ENCODE measurements around the gene CCSER2.
"Not testable (repeated sequence)": the region's sequence is repeated elsewhere in the genome, so short reads cannot be mapped to it uniquely, and the experiment has no call there.

Gene CCSER2, protein sequence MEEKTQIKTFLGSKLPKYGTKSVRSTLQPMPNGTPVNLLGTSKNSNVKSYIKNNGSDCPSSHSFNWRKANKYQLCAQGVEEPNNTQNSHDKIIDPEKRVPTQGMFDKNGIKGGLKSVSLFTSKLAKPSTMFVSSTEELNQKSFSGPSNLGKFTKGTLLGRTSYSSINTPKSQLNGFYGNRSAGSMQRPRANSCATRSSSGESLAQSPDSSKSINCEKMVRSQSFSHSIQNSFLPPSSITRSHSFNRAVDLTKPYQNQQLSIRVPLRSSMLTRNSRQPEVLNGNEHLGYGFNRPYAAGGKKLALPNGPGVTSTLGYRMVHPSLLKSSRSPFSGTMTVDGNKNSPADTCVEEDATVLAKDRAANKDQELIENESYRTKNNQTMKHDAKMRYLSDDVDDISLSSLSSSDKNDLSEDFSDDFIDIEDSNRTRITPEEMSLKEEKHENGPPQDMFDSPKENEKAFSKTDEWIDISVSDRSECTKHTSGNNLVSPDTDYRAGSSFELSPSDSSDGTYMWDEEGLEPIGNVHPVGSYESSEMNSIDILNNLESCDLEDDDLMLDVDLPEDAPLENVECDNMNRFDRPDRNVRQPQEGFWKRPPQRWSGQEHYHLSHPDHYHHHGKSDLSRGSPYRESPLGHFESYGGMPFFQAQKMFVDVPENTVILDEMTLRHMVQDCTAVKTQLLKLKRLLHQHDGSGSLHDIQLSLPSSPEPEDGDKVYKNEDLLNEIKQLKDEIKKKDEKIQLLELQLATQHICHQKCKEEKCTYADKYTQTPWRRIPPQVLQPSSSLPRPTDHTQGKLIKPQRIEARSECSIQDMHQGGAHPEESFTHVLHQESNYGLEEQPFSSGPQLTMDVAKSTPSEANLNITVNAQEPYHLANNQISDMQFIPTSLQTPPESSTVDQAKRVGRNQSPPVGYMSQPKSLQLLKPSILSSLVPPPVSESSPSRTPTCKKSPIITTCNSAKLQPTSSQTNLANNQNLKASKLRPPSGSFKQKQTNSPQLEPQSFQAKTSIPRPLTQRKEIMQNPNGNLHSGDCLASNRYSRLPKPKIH

DNA sequence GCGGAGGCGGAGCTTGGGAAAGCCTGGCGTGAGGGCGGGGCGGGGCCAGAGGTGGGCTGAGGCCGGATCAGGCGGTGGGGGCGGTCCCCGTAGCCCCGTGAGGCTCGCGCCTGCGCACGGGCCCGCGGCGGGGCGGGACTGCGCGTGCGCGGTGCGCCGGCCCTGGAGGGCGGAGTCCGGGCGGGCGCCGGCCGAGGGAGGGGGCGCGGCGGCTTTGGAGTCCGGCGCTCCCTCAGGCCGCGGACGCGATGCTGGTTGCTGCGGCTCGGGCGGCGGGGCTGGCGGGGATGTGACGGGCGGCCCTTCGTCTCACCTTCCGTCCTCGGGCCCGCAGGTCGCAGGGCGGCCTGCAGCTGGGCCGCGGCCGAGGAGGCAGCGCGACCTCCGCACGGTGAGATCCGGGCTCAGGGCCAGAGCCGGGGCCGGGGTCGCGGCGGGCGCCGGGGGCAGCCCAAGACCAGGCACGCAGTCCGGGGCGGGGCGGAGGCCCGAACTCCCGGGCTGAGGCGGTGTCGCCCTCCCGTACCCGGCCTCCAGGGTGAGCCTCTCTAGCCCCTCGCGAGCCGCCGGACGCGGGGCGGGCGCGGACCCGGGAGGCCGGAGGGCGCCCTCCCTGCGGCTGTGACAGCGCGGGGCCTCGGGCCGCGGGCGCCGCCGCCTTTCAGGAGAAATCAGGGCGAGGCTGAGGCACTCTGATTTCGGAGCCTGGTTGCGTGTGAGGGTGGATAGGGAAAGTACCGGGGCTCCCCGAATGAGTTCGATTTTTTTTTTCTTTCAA, at the start of gene CCSER2:
CCSER2 (plus strand) TSS at position 172 of the 778 bp plus-strand sequence. CDS start 42,464 bp downstream, outside the sequence.
- no peaks in the 10 kb centered on the region for H3K9me3 ChIP-seq (ENCODE audit: low read depth, low read length)
- peak within 1 kb of the TSS; percentile 76 for H3K9ac ChIP-seq (ENCODE audit: insufficient read length)
- peak within 1 kb of the TSS; percentile 79 for H3K4me3 ChIP-seq
- H3K27ac ChIP-seq, result no peak within 1 kb of the TSS
- no peaks in the 10 kb centered on the region for H3K36me3 ChIP-seq (ENCODE audit: insufficient read depth, low read length)
- no peak for DNase-seq (ENCODE audit: low read depth, low spot score)
- no peak for TF ChIP-seq EZH2 (IDR thresholded peaks at IDR 0.05)
- no peak for TF ChIP-seq FOXP2 (optimal IDR thresholded peaks at IDR 0.05; ENCODE audit: control extremely low read depth, extremely low read length, insufficient read depth)
- no peak; the same call in 1 of the 2 replicates for TF ChIP-seq POLR2AphosphoS5 (IDR thresholded peaks at IDR 0.05; ENCODE audit: borderline replicate concordance, low read depth, low read length)

- H3K4me3 ChIP-seq; H3K9me3 ChIP-seq (ENCODE audit: low read depth, low read length); H3K9ac ChIP-seq (ENCODE audit: insufficient read length); H3K36me3 ChIP-seq (ENCODE audit: insufficient read depth, low read length); H3K27ac ChIP-seq; DNase-seq (ENCODE audit: low read depth, low spot score): not testable (repeated sequence)
Observed at GRCh38 chr10:84279876-84280475, 48.4 kb upstream of the CCSER2 start.

DNA sequence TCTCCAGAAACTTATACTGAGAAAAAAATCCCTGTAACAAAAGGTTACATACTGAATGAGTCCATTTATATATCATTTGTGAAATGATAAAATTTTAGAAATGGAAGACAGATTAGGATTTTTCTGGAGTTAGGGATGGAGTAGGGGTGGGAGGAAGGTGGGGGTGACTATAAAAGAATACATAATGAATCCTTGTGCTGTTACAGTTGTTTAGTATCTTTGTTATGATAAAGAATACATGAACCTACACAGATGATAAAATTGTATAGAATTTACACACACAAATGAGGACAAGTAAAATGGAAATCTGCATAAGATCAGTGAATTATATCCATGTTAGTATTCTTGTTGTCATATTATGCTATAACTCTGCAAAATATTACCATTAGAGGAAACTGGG, 41.7 kb upstream of the CCSER2 start:
- Histone ChIP-seq H3K4me3 (no peak overlapping the region), H3K27ac (no peak overlapping the region), H3K9me3 (ENCODE audit: low read depth, low read length) (no peaks in the 10 kb centered on the region), H3K36me3 (ENCODE audit: insufficient read depth, low read length) (no peaks in the 10 kb centered on the region), H3K9ac (ENCODE audit: insufficient read length) (no peak overlapping the region)
- TF ChIP-seq FOXP2 (optimal IDR thresholded peaks at IDR 0.05; ENCODE audit: control extremely low read depth, extremely low read length, insufficient read depth) (no peak), POLR2AphosphoS5 (IDR thresholded peaks at IDR 0.05; ENCODE audit: borderline replicate concordance, low read depth, low read length) (no peak), EZH2 (IDR thresholded peaks at IDR 0.05) (no peak)
- DNase-seq (ENCODE audit: low read depth, low spot score), result no peak

GRCh38 chr10:84288151-84288550, 40.2 kb upstream of the CCSER2 start:
- TF ChIP-seq EZH2 (IDR thresholded peaks at IDR 0.05) (no peak), POLR2AphosphoS5 (IDR thresholded peaks at IDR 0.05; ENCODE audit: borderline replicate concordance, low read depth, low read length) (no peak), FOXP2 (optimal IDR thresholded peaks at IDR 0.05; ENCODE audit: control extremely low read depth, extremely low read length, insufficient read depth) (no peak)
- no peak overlapping the region for H3K4me3 ChIP-seq

GRCh38 chr10:84289521-84290200, 38.7 kb upstream of the CCSER2 start:
- no peak for DNase-seq (ENCODE audit: low read depth, low spot score)
- no peaks in the 10 kb centered on the region for H3K36me3 ChIP-seq (ENCODE audit: insufficient read depth, low read length)
- TF ChIP-seq EZH2 (IDR thresholded peaks at IDR 0.05) (no peak), FOXP2 (optimal IDR thresholded peaks at IDR 0.05; ENCODE audit: control extremely low read depth, extremely low read length, insufficient read depth) (no peak), POLR2AphosphoS5 (IDR thresholded peaks at IDR 0.05; ENCODE audit: borderline replicate concordance, low read depth, low read length) (no peak)
- no peaks in the 10 kb centered on the region for H3K9me3 ChIP-seq (ENCODE audit: low read depth, low read length)
- no peak overlapping the region for H3K9ac ChIP-seq (ENCODE audit: insufficient read length)
- no peak overlapping the region for H3K4me3 ChIP-seq
- no peak overlapping the region for H3K27ac ChIP-seq

More at GRCh38 chr10:84288151-84288550, 40.2 kb upstream of the CCSER2 start:
- no peaks in the 10 kb centered on the region for H3K9me3 ChIP-seq (ENCODE audit: low read depth, low read length)
- no peak overlapping the region for H3K9ac ChIP-seq (ENCODE audit: insufficient read length)
- H3K27ac ChIP-seq, result no peak overlapping the region
- no peaks in the 10 kb centered on the region for H3K36me3 ChIP-seq (ENCODE audit: insufficient read depth, low read length)
- no peak for DNase-seq (ENCODE audit: low read depth, low spot score)

- TF ChIP-seq POLR2AphosphoS5 (IDR thresholded peaks at IDR 0.05; ENCODE audit: borderline replicate concordance, low read depth, low read length) (no peak), FOXP2 (optimal IDR thresholded peaks at IDR 0.05; ENCODE audit: control extremely low read depth, extremely low read length, insufficient read depth) (no peak), EZH2 (IDR thresholded peaks at IDR 0.05) (no peak)
- H3K4me3 ChIP-seq, result no peak overlapping the region
- no peak overlapping the region for H3K27ac ChIP-seq
- no peaks in the 10 kb centered on the region for H3K9me3 ChIP-seq (ENCODE audit: low read depth, low read length)
- no peak for DNase-seq (ENCODE audit: low read depth, low spot score)
- no peak overlapping the region for H3K9ac ChIP-seq (ENCODE audit: insufficient read length)
- H3K36me3 ChIP-seq (ENCODE audit: insufficient read depth, low read length), result no peaks in the 10 kb centered on the region
Observed at GRCh38 chr10:84290235-84290634, 38.2 kb upstream of the CCSER2 start.

DNA sequence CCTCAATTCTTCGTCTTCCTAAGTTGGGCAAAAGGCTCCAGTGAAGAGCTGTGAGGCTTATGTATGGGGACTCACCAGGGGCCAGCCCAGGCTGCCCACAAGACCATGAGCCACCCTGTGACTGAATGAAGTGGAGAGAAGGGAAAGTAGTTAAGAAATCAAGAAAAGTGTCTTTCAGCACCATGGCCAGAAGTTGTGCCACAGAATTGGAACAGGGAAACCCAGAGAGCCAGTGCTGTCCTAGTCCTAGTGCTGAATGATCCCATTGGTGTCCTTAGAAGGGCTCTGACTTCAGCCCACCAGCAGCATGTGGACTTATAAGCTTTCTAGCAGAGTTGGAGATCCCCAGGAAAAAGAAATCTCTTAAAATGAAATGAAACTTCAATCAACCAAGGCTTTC, 37.0 kb upstream of the CCSER2 start:
- no peak for TF ChIP-seq POLR2AphosphoS5 (IDR thresholded peaks at IDR 0.05; ENCODE audit: borderline replicate concordance, low read depth, low read length)
- Histone ChIP-seq H3K27ac (no peak overlapping the region), H3K9ac (ENCODE audit: insufficient read length) (no peak overlapping the region), H3K36me3 (ENCODE audit: insufficient read depth, low read length) (no peaks in the 10 kb centered on the region), H3K9me3 (ENCODE audit: low read depth, low read length) (no peaks in the 10 kb centered on the region), H3K4me3 (no peak overlapping the region)
- DNase-seq (ENCODE audit: low read depth, low spot score), result no peak

Data from SK-N-MC (cell line).